NCI-H345 (cell line): Measurements from ENCODE around the gene FMO5.
"Not testable (repeated sequence)": the region's sequence is repeated elsewhere in the genome, so short reads cannot be mapped to it uniquely, and the experiment has no call there.

Experiments used
- DNase-seq: peaks from one replicate; lab custom pipeline; 2025; lab: John Stamatoyannopoulos, UW

FMO5 gene

GRCh38 chr1:147204080-147204479, 21.1 kb downstream of the FMO5 start:
- DNase-seq: no peak

GRCh38 chr1:147202576-147202975, 22.6 kb downstream of the FMO5 start:
- no peak for DNase-seq

- DNase-seq: no peak
These were observed 23.4 kb downstream of the FMO5 start for GRCh38 chr1:147201786-147202185.

- DNase-seq: no peak
These were observed 23.9 kb downstream of the FMO5 start for GRCh38 chr1:147201276-147201675.

- DNase-seq: not testable (repeated sequence)
These were observed 27.8 kb downstream of the FMO5 start for GRCh38 chr1:147197324-147197723.

- no peak for DNase-seq
These were observed 35.6 kb downstream of the FMO5 start for GRCh38 chr1:147189514-147189913.

- no peak for DNase-seq
These were observed 39.7 kb downstream of the FMO5 start for GRCh38 chr1:147185432-147185831.

GRCh38 chr1:147177611-147178380, 47.3 kb downstream of the FMO5 start:
- DNase-seq: no peak

- peak; percentile 99 for DNase-seq
These were observed 52.7 kb downstream of the FMO5 start, which contains the start of gene PRKAB2 for GRCh38 chr1:147172168-147173016. TSS of gene PRKAB2 (minus strand) at chr1:147172470. CDS start at chr1:147172144, 326 bp downstream.

- no peak for DNase-seq
These were observed 53.6 kb downstream of the FMO5 start for GRCh38 chr1:147171399-147172167.

- DNase-seq: no peak
These were observed 55.1 kb downstream of the FMO5 start for GRCh38 chr1:147169840-147170674.

- DNase-seq: no peak
These were observed 56.0 kb downstream of the FMO5 start for GRCh38 chr1:147169171-147169570.

GRCh38 chr1:147168626-147169058, 56.5 kb downstream of the FMO5 start:
- peak; percentile 71 for DNase-seq

- no peak for DNase-seq
These were observed 57.8 kb downstream of the FMO5 start for GRCh38 chr1:147167365-147167764.

- DNase-seq: no peak
These were observed 62.1 kb downstream of the FMO5 start for GRCh38 chr1:147163019-147163418.

- DNase-seq: no peak
These were observed 63.0 kb downstream of the FMO5 start for GRCh38 chr1:147162093-147162492.

- not testable (repeated sequence) for DNase-seq
These were observed 68.0 kb downstream of the FMO5 start for GRCh38 chr1:147157116-147157515.

- DNase-seq: no peak
These were observed 68.5 kb downstream of the FMO5 start for GRCh38 chr1:147156642-147157041.

GRCh38 chr1:147152772-147153171, 72.4 kb downstream of the FMO5 start:
- no peak for DNase-seq

- DNase-seq: no peak
These were observed 73.9 kb downstream of the FMO5 start for GRCh38 chr1:147151244-147151643.

GRCh38 chr1:147142886-147143285, 82.3 kb downstream of the FMO5 start:
- no peak for DNase-seq
